GM19025 (cell line): Measurements from ENCODE around the gene SLC35F3.
"Not testable (repeated sequence)": the region's sequence is repeated elsewhere in the genome, so short reads cannot be mapped to it uniquely, and the experiment has no call there.

Experiments
- ATAC-seq: cut with Tn5 transposase; IDR thresholded peaks from one replicate; pipeline ENCODE4 v1.9.1; 2021; ENCODE audit warnings: mild to moderate bottlenecking, low read depth, moderate library complexity; ENCODE audit not compliant: unreplicated experiment

Gene SLC35F3

DNA sequence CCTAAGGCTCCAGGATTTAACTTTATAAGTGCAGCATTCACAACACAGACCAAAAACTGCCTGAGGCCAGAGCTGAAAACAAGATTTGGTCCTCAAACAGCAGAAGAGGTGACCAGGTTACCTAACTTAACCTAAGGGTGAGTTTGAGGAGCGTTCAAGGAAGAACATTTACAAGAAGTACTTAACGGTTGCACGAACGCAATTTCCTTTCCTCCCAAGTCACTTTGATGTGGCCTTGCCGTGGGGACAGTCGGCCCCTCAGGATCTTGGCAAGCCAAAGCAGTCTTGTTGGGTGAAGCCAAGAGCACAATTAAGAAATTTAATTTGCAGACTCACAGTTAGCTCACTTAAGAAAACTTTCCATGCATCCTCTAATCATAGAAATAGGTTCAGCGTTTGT is 266.1 kb downstream of the SLC35F3 start:
- ATAC-seq, result no peak

DNA sequence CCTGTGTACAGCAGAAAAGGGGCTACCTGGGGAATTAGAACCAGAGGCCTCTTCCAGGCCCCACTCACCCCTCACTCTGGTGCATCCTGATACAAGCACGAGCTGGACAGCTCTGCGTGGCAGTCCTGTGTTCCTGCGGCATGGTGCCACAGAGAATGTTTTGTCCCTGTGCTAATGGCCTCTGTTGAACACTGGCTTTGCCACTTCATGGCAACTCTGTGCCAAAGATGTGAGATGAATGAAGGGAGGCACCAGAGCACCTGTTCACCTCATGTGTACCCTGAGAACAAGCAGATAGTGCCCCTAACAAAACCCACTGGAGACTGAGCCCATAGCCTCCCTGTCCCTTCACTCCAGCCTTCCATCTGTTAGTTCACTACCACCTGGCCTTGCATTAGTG is 269.5 kb downstream of the SLC35F3 start:
- ATAC-seq, result no peak

DNA sequence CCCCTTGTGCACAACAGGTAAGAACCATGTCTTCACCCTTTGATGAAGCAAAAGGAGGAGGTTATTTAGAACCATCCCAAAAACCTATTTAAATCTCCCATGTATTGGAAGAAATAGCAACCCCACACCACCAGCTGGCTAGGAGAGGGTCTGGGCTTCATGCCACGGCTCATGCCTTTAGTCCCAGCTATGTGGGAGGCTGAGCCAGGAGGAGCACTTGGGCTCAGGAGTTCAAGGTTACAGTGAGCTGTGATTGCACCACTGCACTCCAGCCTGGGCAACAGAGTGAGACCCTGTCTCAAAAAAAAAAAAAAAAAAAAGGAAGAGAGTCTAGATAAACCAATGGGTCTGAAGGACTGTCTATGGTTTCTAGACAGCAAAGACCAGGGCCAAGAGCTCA is 270.9 kb downstream of the SLC35F3 start:
- no peak for ATAC-seq

- ATAC-seq, result no peak
Observed at GRCh38 chr1:234176000-234176399, 271.5 kb downstream of the SLC35F3 start.

DNA sequence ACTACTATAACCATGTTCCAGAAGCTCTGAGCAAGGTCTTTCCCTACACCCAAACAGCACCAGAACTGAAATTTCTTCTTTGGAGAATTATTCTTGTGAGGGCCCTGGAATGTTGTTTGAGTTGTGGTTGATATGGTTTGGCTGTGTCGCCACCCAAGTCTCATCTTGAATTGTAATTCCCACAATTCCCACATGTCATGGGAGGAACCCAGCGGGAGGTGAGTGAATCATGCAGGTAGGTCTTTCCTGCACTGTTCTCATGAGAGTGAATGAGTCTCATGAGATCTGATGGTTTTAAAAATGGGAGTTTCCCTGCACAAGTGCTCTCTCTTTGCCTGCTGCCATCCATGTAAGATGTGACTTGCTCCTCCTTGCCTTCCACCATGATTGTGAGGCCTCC is 272.4 kb downstream of the SLC35F3 start:
- not testable (repeated sequence) for ATAC-seq

DNA sequence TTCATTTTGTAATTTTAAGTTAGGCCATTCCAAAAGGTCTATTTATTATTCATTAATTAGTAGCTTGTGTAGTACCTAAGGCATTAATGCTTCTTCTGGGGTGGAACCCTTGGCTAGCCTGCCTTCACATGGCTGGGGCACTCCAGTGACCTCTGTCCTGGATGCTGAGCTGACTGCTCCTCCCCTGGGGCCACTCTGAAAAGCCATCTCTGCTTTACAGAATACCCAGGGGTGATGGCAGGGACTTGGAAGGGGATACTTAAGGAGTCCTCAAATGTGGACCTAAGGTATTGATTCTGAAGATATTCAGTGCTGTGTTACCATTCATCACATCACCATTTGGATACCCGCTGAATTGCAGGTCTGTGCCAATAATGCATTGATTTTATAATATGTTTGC is 281.0 kb downstream of the SLC35F3 start:
- ATAC-seq, result no peak

DNA sequence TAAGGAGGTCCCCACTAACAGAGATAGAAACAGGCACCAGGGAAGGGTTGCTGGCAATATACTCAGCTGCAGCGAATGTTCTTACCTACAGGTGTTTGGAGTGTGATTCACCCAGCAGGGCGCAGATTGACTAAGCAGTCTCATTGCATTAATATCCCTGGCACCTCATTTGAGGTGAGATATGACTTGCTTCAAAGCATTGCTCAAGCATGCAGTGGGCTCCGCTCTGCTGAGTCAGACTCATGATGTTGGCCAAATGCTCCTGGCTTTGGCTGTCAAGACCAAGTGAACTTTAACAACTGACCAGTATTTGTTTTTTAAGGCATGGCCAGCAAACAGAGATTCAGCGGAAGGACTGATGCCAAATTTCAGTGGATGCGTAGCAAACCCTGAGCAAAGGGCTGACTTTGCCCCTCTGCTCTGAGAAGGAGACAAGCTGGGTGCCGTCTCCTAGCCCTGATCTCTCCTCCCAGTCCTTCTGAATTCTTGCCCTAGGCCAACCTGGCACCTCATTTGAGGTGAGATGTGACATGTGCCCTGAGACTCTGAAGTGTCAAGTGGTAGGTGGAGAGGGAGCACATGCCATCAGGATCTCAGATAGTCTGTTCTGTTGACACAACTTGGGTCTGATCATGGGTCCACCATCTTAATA is 281.7 kb downstream of the SLC35F3 start:
- ATAC-seq, result no peak

DNA sequence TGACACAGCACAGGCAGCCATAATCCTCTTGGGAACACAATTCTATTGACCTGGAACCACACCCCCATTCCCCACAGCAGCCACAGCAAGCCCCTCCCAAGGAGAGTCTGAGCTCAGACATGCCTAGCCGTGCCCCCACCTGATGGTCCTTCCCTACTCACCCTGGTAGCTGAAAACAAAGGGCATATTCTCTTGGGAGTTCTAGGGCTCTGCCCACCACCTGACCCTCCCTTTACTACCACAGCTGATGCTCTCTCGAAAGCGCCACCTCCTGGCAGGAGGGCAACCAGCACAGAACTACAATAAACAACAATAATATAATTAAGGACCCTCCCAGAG is 283.9 kb downstream of the SLC35F3 start:
- no peak for ATAC-seq

- no peak for ATAC-seq
Observed at GRCh38 chr1:234197839-234198238, 293.4 kb downstream of the SLC35F3 start.

DNA sequence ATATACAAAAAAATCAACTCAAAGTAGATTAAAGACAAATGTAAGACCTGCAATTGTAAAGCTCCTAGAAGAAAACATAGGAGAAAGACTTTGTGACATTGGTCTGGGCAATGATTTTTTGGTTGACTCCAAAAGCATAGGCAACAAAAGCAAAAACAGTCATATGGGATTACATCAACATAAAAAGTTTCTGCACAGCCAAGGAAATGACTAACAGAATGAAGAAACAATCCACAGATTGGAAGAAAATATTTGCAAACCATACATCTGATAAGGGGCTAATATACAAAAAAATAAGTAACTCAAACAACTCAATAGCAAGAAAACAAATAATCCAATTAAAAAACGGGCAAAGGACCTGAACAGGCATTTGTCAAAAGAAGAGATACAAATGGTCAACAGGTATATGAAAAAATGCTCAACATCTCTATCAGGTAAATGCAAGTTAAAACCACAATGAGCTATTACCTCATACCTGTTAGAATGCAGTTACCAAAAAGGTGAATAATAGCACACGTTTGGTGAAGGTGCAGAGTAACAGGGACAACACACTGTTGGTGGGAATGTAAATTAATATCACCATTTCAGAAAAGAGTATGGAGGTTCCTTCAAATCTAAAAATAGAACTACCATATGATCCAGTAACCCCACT is 295.1 kb downstream of the SLC35F3 start:
- ATAC-seq, result no peak

DNA sequence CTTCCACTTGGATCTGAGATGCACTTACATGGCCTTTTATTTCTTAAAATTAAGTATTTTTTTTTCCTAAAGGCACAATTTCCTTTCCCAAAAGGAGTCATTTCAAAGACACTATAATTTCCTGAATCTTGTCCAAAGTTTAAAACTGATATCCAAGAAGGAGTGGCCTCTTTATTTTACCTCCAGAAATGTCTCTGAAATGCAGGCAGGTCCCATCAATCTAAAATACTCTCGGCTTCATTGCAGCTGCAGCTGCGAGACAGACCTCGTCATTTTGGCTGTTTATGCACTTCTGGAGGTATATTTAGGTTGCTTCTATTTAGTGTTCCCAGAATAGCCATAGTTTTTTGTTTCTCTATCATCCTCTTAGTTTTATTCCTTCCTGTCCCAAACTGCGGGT is 296.1 kb downstream of the SLC35F3 start:
- ATAC-seq, result no peak

DNA sequence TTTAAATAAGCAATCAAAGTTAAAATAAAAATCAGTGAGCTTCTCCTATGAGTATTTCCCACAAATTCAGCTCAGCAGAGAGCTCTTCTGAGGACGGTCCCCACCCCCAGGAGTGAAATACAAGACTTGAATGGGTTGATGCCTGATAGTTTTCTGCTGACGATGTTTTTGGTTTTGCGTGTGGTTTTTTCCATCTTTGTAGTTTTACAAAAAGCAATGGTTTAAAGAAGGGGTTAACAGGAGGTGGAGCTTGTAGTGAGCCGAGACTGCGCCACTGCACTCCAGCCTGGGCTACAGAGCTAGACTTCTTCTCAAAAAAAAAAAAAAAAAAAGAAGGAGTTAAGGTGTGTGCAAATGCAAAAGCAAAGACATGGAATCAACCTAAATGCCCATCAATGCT is 297.1 kb downstream of the SLC35F3 start:
- ATAC-seq, result no peak

DNA sequence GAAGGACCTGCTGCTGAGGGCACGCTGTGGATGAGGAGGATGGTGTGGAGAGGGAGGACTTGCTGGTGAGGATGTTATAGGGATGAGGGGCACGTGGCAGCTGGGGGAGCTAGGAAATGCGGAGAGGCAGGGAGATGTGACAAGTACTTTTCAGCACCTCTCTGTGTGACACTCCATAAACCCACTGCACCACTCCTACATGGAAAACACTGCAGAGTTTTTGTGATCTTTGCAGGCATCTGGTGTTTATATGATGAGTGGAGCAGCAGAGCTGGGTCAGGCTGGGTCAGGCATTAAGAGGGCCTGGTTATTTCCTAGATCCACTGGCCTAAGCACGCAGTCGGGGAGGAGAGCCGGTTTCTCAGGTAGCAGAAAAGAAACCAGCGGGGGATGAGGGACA is 301.5 kb downstream of the SLC35F3 start:
- ATAC-seq, result no peak

DNA sequence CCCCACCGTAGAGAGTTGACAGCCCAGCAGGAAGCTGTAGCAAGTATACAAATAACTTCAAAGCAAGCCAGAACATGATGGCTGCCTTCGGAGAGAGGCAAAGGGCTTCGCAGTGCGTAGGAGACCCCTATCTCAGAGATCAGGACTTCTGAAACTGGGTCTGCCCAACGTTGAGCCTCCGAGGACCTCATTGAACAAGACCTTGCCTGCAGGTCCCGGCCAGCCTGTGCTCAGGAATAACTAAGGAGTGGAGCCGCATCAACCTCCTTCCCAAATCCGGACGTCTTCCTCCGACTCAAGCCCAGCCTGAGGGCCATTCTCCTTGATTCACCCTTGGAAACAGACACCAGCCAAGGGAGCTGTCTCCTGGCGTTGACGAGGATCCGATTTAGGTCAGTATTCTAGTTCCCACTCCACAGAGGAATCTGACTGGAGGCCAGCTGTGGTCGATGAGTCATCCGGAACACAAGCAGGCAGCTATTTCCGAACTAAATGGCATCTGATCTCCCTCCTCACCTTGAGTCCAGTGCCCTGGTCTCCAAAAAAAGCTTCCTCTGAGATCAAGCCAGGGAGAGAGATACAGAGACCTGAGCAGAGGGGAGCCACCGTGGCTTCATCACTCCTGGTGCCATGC is 302.3 kb downstream of the SLC35F3 start:
- no peak for ATAC-seq

GRCh38 chr1:234208351-234208750 is 303.9 kb downstream of the SLC35F3 start:
- ATAC-seq, result no peak

GRCh38 chr1:234208791-234209190 is 304.3 kb downstream of the SLC35F3 start:
- no peak for ATAC-seq

DNA sequence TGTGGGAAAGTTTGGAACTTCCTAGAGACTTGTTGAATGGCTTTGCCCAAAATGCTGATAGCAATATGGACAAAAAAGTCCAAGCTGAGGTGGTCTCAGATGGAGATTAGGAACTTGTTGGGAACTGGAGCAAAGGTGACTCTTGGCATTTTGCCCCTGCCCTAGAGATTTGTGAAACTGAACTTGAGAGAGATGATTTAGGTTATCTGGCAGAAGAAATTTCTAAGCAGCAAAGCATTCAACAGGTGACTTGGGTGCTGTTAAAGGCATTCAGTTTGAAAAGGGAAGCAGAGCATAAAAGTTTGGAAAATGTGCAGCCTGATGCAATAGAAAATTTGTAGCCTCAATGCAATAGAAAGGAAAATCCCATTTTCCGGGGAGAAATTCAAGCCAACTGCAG is 306.0 kb downstream of the SLC35F3 start:
- not testable (repeated sequence) for ATAC-seq

- not testable (repeated sequence) for ATAC-seq
Observed at GRCh38 chr1:234211855-234212254, 307.4 kb downstream of the SLC35F3 start.

- no peak for ATAC-seq
Observed at GRCh38 chr1:234212764-234213657, 308.5 kb downstream of the SLC35F3 start.

GRCh38 chr1:234213658-234214128 is 309.2 kb downstream of the SLC35F3 start:
- ATAC-seq, result no peak
